Aorta (tissue), 5 donors: ENCODE measurements around the gene TBC1D19. TPM values are rescaled to one million over a fixed set of nuclear protein-coding genes. Genes with fewer than 3 reads are reported as not detected.

Experiments used
- ATAC-seq: fragments of 200-7000 bp; cut with Tn5 transposase; one replicate; pipeline ENCODE4 v1.9.1; 2022; ENCODE audit warnings: moderate library complexity; ENCODE audit not compliant: low FRiP score
- DNase-seq, 2 donors: peaks; one replicate each; pipeline ENCODE4 v3.0.0-alpha.2; 2020
- H3K27ac ChIP-seq, 2 donors: one replicate each; pipeline ENCODE4 v1.5.1; 2013; ENCODE audit warnings: low read length in 2 of 2, mild to moderate bottlenecking in 2 of 2, moderate library complexity in 2 of 2, control low read depth in 1 of 2, inconsistent platforms in 1 of 2, low read depth in 1 of 2
- H3K27me3 ChIP-seq, 2 donors: one replicate each; pipeline ENCODE4 v1.6.1; 2013; ENCODE audit warnings: control low read depth in 1 of 2, low read length in 1 of 2, mild to moderate bottlenecking in 1 of 2, moderate library complexity in 1 of 2; ENCODE audit not compliant: insufficient read depth in 2 of 2, control insufficient read depth in 1 of 2
- H3K36me3 ChIP-seq, 2 donors: one replicate each; pipeline ENCODE4 v1.6.1; 2013; ENCODE audit warnings: control low read depth in 1 of 2, low read length in 1 of 2, mild to moderate bottlenecking in 1 of 2; ENCODE audit not compliant: insufficient read depth in 2 of 2, control insufficient read depth in 1 of 2
- H3K4me1 ChIP-seq, 2 donors: one replicate each; pipeline ENCODE4 v1.6.1; 2013; ENCODE audit warnings: low read length in 2 of 2, control low read depth in 1 of 2, mild to moderate bottlenecking in 1 of 2, moderate library complexity in 1 of 2; ENCODE audit not compliant: insufficient read depth in 2 of 2, control insufficient read depth in 1 of 2
- H3K4me3 ChIP-seq, 2 donors: one replicate each; pipeline ENCODE4 v1.5.1; 2013; ENCODE audit warnings: low read length in 2 of 2, control low read depth in 1 of 2, mild to moderate bottlenecking in 1 of 2
- H3K9me3 ChIP-seq: one replicate; pipeline ENCODE4 v1.6.1; 2013; ENCODE audit warnings: mild to moderate bottlenecking, low read length; ENCODE audit not compliant: control insufficient read depth
- WGBS, 2 donors: extraction: QIAGEN DNeasy Blood & Tissue Kit; methylation state at CpG; one replicate each; pipeline ENCODE4 v1.1.7; 2013; 5-methylcytosine and 5-hydroxymethylcytosine counted together
- intact Hi-C, 2 donors: fragments of 100-400 bp; cut with DNase I; formaldehyde crosslinking; loops; one replicate each; pipeline versions ENCODE4 v1.14.2 to v1.15.0; 2022
- polyA plus RNA-seq, 2 donors: library from polyadenylated mRNA; stranded (reverse); fragments of 200-250 nt; gene quantifications; one replicate each; pipeline ENCODE4 v1.2.3, GENCODE V29; 2013
- total RNA-seq, 2 donors: library from RNA; stranded (reverse); fragmentation: NEBNext Ultra II Directional; extraction: Animal tissue kit (Norgen Biotek cat#: 25700); gene quantifications; one replicate each; pipeline ENCODE4 v1.2.1, GENCODE V29; 2021
- donor health status: healthy with polysubstance abuse.
- donor health status: Bipolar disorder and iron deficiency.
- donor health status: DM: no; HTN: no; CAD: no.
- donor health status: DM: no; HTN: no; CAD: no.
- donor health status: DM: yes; HTN: yes; CAD: no.

Gene TBC1D19
- total and polyA plus RNA-seq, 4 donors = 2.9 to 13.2 (median 7.1) TPM

- Histone ChIP-seq H3K4me3 (no peak overlapping the region), H3K27me3 (no peaks in the 10 kb centered on the region), H3K27ac (no peak overlapping the region), H3K4me1 (no peaks in the 10 kb centered on the region), H3K36me3 (peaks cover 0 to 2% of the 10 kb centered on the region in 2 donors), H3K9me3 (no peaks in the 10 kb centered on the region)
- ATAC-seq (no peak), DNase-seq (no peak)
- WGBS, 2 donors = 81 to 90% methylated on average over 1 of the region's 1 CpG
- intact Hi-C loops = no loop called here
Observed at GRCh38 chr4:26758899-26759298, 175.0 kb downstream of the TBC1D19 start.

- Histone ChIP-seq H3K27ac (no peak overlapping the region), H3K27me3 (no peaks in the 10 kb centered on the region), H3K36me3 (no peaks in the 10 kb centered on the region), H3K9me3 (no peaks in the 10 kb centered on the region), H3K4me3 (no peak overlapping the region), H3K4me1 (no peaks in the 10 kb centered on the region)
- DNase-seq = no peak
- intact Hi-C loops = no loop called here
- 96 to 98% methylated on average over 2 of the region's 2 CpGs for WGBS, 2 donors
- no peak for ATAC-seq
Observed at GRCh38 chr4:26762650-26763049, 178.8 kb downstream of the TBC1D19 start.

- DNase-seq = no peak
- Histone ChIP-seq H3K4me1 (no peaks in the 10 kb centered on the region), H3K27me3 (no peaks in the 10 kb centered on the region), H3K9me3 (no peaks in the 10 kb centered on the region), H3K27ac (no peak overlapping the region), H3K36me3 (no peaks in the 10 kb centered on the region), H3K4me3 (no peak overlapping the region)
- no peak for ATAC-seq
- WGBS, 2 donors = 89 to 97% methylated on average over 2 of the region's 2 CpGs
- intact Hi-C loops = no loop called here
Observed at GRCh38 chr4:26763063-26763462, 179.2 kb downstream of the TBC1D19 start.

GRCh38 chr4:26763648-26764047 is 179.8 kb downstream of the TBC1D19 start:
- 87 to 91% methylated on average over 3 of the region's 3 CpGs for WGBS, 2 donors
- no peaks in the 10 kb centered on the region for H3K9me3 ChIP-seq
- H3K36me3 ChIP-seq = no peaks in the 10 kb centered on the region
- H3K4me3 ChIP-seq = no peak overlapping the region
- DNase-seq (no peak), ATAC-seq (no peak)
- H3K4me1 ChIP-seq = no peaks in the 10 kb centered on the region
- H3K27ac ChIP-seq = no peak overlapping the region
- H3K27me3 ChIP-seq = no peaks in the 10 kb centered on the region
- intact Hi-C loops = no loop called here

- no peak for ATAC-seq
- intact Hi-C loops = no loop called here
- no peak overlapping the region for H3K4me3 ChIP-seq
- no peaks in the 10 kb centered on the region for H3K36me3 ChIP-seq
- H3K27ac ChIP-seq = no peak overlapping the region
- DNase-seq = no peak
- H3K27me3 ChIP-seq = no peaks in the 10 kb centered on the region
- no peaks in the 10 kb centered on the region for H3K9me3 ChIP-seq
- 90 to 97% methylated on average over 1 of the region's 1 CpG for WGBS, 2 donors
- no peaks in the 10 kb centered on the region for H3K4me1 ChIP-seq
Observed at GRCh38 chr4:26764231-26764630, 180.3 kb downstream of the TBC1D19 start.

DNA sequence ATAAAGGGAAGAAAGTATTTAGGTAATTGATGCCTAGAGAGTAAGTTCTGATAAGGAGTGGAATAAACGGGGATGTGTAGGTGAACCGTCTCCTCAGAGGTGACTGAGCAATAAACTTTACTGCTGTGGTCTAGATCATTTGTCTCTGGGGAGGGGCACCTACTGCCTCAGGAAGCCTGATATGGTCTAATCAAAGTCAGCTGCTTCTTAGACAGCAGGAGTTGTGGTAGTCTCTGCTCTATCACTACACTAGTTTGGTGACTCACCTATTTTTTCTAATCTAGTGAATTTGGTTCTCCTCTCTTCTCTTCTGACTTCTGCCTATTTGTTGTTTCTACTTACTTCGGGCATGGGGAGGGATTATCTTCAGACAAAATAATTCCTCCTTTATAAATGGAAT is 181.6 kb downstream of the TBC1D19 start:
- ATAC-seq (no peak), DNase-seq (no peak)
- H3K9me3 ChIP-seq = no peaks in the 10 kb centered on the region
- intact Hi-C loops = no loop called here
- H3K4me3 ChIP-seq = no peak overlapping the region
- no peak overlapping the region for H3K27ac ChIP-seq
- H3K36me3 ChIP-seq = no peaks in the 10 kb centered on the region
- WGBS, 2 donors = 90 to 93% methylated on average over 3 of the region's 3 CpGs
- H3K27me3 ChIP-seq = no peaks in the 10 kb centered on the region
- no peaks in the 10 kb centered on the region for H3K4me1 ChIP-seq

- DNase-seq = no peak
- ATAC-seq = no peak
- no peaks in the 10 kb centered on the region for H3K9me3 ChIP-seq
- WGBS, 2 donors = 90 to 100% methylated on average over 2 of the region's 2 CpGs
- H3K27ac ChIP-seq = no peak overlapping the region
- H3K36me3 ChIP-seq = no peaks in the 10 kb centered on the region
- H3K4me3 ChIP-seq = no peak overlapping the region
- intact Hi-C loops = no loop called here
- no peaks in the 10 kb centered on the region for H3K27me3 ChIP-seq
- no peaks in the 10 kb centered on the region for H3K4me1 ChIP-seq
Observed at GRCh38 chr4:26766141-26766540, 182.3 kb downstream of the TBC1D19 start.

DNA sequence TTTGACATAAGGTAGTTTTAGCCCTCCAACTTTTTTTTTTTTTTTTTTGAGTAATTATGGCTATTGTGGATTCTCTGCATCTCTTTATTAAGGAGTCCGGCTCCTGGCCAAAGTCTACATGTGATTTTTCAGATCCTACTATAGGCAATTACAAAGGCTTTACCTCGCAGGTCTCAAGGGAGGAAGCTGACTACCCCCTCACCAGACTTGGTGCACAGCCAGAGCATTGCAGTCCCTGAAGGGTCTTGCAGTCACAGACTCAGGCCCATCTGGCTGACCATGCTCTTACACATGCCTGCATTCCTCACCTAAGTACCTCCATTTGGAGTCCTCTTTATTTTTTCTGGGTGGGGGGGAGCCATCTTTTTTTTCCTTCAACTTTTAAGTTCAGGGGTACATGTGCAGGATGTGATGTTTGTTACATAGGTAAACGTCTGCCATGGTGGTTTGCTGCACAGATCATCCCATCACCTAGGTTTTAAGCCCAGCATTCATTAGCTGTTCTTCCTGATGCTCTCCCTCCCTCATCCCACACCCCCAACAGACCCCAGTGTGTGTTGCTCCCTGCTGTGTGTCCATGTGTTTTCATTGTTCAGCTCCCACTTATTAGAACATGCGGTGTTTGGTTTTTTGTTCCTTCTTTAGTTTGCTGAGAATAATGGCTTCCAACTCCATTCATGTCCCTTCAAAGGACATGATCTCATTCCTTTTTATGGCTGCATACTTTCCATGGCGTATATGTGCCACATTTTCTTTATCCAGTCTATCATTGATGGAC is 188.4 kb downstream of the TBC1D19 start:
- 90 to 92% methylated on average over 5 of the region's 5 CpGs for WGBS, 2 donors
- no peak for DNase-seq
- Histone ChIP-seq H3K27ac (no peak overlapping the region), H3K36me3 (peaks cover 0 to 3% of the 10 kb centered on the region in 2 donors), H3K9me3 (peaks cover 5% of the 10 kb centered on the region), H3K4me3 (no peak overlapping the region), H3K27me3 (no peaks in the 10 kb centered on the region), H3K4me1 (no peaks in the 10 kb centered on the region)
- no peak for ATAC-seq
- intact Hi-C loops = no loop called here

GRCh38 chr4:26779224-26779623 is 195.3 kb downstream of the TBC1D19 start:
- H3K9me3 ChIP-seq = no peaks in the 10 kb centered on the region
- WGBS, 2 donors = 68 to 81% methylated on average over 2 of the region's 2 CpGs
- no peak for ATAC-seq
- no peak overlapping the region for H3K27ac ChIP-seq
- H3K27me3 ChIP-seq = no peaks in the 10 kb centered on the region
- intact Hi-C loops = no loop called here
- DNase-seq = no peak
- H3K4me1 ChIP-seq = no peaks in the 10 kb centered on the region
- no peak overlapping the region for H3K4me3 ChIP-seq
- H3K36me3 ChIP-seq = no peaks in the 10 kb centered on the region
